ENCODE results near the gene HNRNPU. TPM values are rescaled to one million over a fixed set of nuclear protein-coding genes. Genes with fewer than 3 reads are reported as not detected.

Gene HNRNPU
- total RNA-seq, 4 donors from 2014 or later = 284 to 367 (median 323) TPM

DNA sequence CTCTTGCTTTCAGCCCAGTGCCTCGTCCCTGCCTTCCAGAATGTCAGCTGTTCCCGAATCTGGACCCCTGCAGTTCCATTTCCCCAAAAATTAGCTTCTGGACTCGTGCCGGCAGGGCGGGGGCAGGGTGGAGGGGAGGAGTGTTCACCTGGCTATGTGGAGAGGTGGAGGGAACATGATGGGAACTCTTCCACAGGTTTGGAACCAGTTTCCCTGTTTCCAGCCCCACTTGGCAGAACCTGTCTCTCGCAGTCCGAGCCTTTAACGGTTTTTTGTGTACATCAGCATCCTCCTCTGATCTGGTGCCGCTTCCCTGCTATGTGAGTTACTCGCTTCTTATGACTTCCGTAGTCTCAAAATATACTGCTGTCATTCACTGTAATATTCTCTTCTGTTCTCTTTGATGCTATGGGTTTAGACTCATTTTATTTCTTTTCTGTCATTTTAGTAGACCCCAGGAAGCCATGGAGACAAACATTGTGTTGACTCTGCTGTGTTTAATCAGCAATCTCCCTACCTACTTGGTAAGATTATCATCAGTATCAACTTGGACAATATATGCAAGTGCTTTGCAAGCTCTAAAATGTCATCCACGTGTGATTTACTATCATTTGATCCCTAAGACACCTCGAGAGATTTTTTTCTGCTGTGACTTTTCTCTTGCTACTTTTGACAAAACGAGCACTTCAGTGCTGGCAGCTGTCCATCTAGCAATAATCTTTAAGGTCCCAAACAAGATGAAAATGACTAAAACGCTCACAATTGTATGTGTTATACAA is 33.3 kb upstream of the HNRNPU start:
- H3K36me3 ChIP-seq = no peaks in the 10 kb centered on the region
- TF ChIP-seq, protein P1, sequence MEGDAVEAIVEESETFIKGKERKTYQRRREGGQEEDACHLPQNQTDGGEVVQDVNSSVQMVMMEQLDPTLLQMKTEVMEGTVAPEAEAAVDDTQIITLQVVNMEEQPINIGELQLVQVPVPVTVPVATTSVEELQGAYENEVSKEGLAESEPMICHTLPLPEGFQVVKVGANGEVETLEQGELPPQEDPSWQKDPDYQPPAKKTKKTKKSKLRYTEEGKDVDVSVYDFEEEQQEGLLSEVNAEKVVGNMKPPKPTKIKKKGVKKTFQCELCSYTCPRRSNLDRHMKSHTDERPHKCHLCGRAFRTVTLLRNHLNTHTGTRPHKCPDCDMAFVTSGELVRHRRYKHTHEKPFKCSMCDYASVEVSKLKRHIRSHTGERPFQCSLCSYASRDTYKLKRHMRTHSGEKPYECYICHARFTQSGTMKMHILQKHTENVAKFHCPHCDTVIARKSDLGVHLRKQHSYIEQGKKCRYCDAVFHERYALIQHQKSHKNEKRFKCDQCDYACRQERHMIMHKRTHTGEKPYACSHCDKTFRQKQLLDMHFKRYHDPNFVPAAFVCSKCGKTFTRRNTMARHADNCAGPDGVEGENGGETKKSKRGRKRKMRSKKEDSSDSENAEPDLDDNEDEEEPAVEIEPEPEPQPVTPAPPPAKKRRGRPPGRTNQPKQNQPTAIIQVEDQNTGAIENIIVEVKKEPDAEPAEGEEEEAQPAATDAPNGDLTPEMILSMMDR (IDR thresholded peaks at IDR 0.05) = no peak
- no peak for TF ChIP-seq POLR2A (IDR thresholded peaks at IDR 0.05)
- no peak for TF ChIP-seq POLR2AphosphoS5 (IDR thresholded peaks at IDR 0.05)
- no peak for TF ChIP-seq EP300 (IDR thresholded peaks at IDR 0.05)
- no peaks in the 10 kb centered on the region for H3K9me3 ChIP-seq
- H3K4me1 ChIP-seq = no peaks in the 10 kb centered on the region
- no peak for ATAC-seq
- 73 to 90% methylated on average over 5 to 12 of the region's 15 CpGs for WGBS, 2 donors (ENCODE audit: low coverage in 1 of 2)
- no peak overlapping the region for H3K27ac ChIP-seq
- H3K27me3 ChIP-seq = no peaks in the 10 kb centered on the region
- H3K4me3 ChIP-seq = no peak overlapping the region

DNA sequence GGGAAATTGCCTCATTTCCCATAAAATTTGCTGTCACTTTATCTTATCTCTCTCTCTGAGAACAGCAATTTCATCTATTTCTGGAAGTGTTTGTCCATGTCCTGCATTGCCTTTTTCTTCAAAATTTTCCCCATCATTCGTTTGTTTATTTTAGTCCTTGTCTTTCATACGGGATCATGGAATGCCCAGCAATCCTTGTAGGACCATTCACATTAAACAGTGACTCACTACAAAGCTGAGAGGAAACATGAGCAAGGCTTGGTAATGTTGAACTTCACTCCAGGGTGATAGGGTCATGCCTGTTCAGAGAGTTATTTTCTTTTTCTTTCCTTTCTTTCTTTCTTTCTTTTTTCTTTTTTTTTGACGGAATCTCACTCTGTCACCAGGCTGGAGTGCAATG is 32.2 kb upstream of the HNRNPU start:
- no peaks in the 10 kb centered on the region for H3K27me3 ChIP-seq
- ATAC-seq = no peak
- 56 to 72% methylated on average over 2 to 3 of the region's 3 CpGs for WGBS, 2 donors (ENCODE audit: low coverage in 1 of 2)
- TF ChIP-seq, protein P1 (IDR thresholded peaks at IDR 0.05) = no peak
- no peak for TF ChIP-seq POLR2A (IDR thresholded peaks at IDR 0.05)
- TF ChIP-seq POLR2AphosphoS5 (IDR thresholded peaks at IDR 0.05) = no peak
- no peak for TF ChIP-seq EP300 (IDR thresholded peaks at IDR 0.05)
- no peaks in the 10 kb centered on the region for H3K36me3 ChIP-seq
- no peak overlapping the region for H3K4me3 ChIP-seq
- H3K4me1 ChIP-seq = no peaks in the 10 kb centered on the region
- H3K27ac ChIP-seq = no peak overlapping the region
- H3K9me3 ChIP-seq = no peaks in the 10 kb centered on the region

DNA sequence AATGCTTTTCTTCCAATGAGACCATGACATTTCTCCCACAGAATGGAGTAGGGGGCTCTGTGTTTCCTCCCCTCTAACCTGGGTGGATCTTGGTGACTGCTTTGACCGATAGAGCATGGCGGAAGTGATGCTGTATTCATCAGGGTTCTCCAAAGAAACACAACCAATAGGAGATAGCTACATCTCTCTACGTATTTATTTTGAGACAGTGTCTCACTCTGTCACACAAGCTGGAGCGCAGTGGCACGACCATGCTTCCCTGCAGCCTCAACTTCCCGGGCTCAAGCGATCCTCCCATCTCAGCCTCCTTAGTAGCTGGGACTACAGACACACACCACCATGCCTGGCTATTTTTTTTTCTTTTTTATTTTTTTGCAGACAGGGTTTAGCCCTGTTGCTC is 29.5 kb upstream of the HNRNPU start:
- H3K27ac ChIP-seq = no peak overlapping the region
- H3K36me3 ChIP-seq = no peaks in the 10 kb centered on the region
- ATAC-seq = no peak
- no peaks in the 10 kb centered on the region for H3K27me3 ChIP-seq
- no peaks in the 10 kb centered on the region for H3K9me3 ChIP-seq
- H3K4me3 ChIP-seq = no peak overlapping the region
- H3K4me1 ChIP-seq = no peaks in the 10 kb centered on the region
- 83 to 85% methylated on average over 6 to 7 of the region's 7 CpGs for WGBS, 2 donors (ENCODE audit: low coverage in 1 of 2)
- TF ChIP-seq POLR2A (IDR thresholded peaks at IDR 0.05) = no peak
- no peak for TF ChIP-seq EP300 (IDR thresholded peaks at IDR 0.05)
- no peak for TF ChIP-seq POLR2AphosphoS5 (IDR thresholded peaks at IDR 0.05)
- TF ChIP-seq, protein P1 (IDR thresholded peaks at IDR 0.05) = no peak

DNA sequence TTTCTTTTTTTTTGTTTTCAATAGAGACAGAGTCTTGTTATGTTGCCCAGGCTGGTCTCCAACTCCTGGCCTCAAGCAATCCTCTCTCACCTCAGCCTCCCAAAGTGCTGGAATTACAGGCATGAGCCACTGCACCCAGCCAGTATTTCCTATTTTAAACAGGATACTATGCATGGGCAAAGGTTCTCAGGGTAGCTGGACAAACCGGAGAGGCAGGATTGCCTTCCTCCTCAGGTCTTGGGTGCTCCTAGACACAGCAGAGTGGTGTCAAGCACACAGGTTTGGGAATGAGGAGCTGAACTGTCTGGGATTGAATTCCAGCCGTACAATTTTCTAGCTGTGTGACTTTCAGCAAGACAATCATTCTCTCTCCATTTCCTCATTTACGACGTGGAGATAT is 22.9 kb upstream of the HNRNPU start:
- WGBS, 2 donors (ENCODE audit: low coverage in 1 of 2) = 73 to 95% methylated on average over 4 of the region's 4 CpGs
- Histone ChIP-seq H3K4me1 (no peaks in the 10 kb centered on the region), H3K4me3 (no peak overlapping the region), H3K36me3 (no peaks in the 10 kb centered on the region), H3K27ac (no peak overlapping the region), H3K27me3 (no peaks in the 10 kb centered on the region), H3K9me3 (peaks cover 0 to 4% (median 0%) of the 10 kb centered on the region in 3 donors)
- no peak for ATAC-seq
- TF ChIP-seq, protein P1 (IDR thresholded peaks at IDR 0.05) = no peak
- TF ChIP-seq POLR2AphosphoS5 (IDR thresholded peaks at IDR 0.05) = no peak
- TF ChIP-seq EP300 (IDR thresholded peaks at IDR 0.05) = no peak
- no peak for TF ChIP-seq POLR2A (IDR thresholded peaks at IDR 0.05)
